Common myeloid progenitor, CD34-positive (primary cell): Measurements from ENCODE around the gene KCNG2.
A peak's percentile ranks its signal among the peaks of the same experiment; 100 is the strongest.

ENCODE experiments used
- CTCF ChIA-PET: fragments of 350-600 bp; sonication (Branson Sonifier 250); formaldehyde crosslinking; loops from one replicate; lab custom pipeline; 2021; ENCODE audit warnings: antibody characterized with exemption; lab: Charles Lee
- POLR2A ChIA-PET: fragments of 350-600 bp; sonication (Branson Sonifier 250); formaldehyde crosslinking; loops from one replicate; lab custom pipeline; 2021; ENCODE audit warnings: antibody characterized with exemption; lab: Charles Lee
- DNase-seq, 3 donors: peaks; one replicate each; pipeline versions ENCODE4 v3.0.0 to v3.0.0-alpha.2; 2013
- H3K27ac ChIP-seq, 2 experiments: 1 replicate in 1 of 2; 2 replicates in 1 of 2; pipeline ENCODE4 v1.7.0; 2013; ENCODE audit warnings: inconsistent platforms in 2 of 2, low read length in 2 of 2, mild to moderate bottlenecking in 2 of 2, low read depth in 1 of 2, moderate library complexity in 1 of 2; ENCODE audit not compliant: severe bottlenecking in 2 of 2, insufficient read depth in 1 of 2, poor library complexity in 1 of 2
- H3K27me3 ChIP-seq, 5 experiments: replicated peaks in 2 of 5; 1 replicate in 3 of 5; 2 replicates in 2 of 5; pipeline versions ENCODE4 v1.6.1 to v1.7.0; 2013; ENCODE audit warnings: low read length in 4 of 5, mild to moderate bottlenecking in 2 of 5, moderate library complexity in 2 of 5, inconsistent platforms in 1 of 5; ENCODE audit not compliant: insufficient read depth in 5 of 5, control insufficient read depth in 4 of 5
- H3K36me3 ChIP-seq, 4 experiments: 1 replicate in 2 of 4; 2 replicates in 2 of 4; pipeline versions ENCODE4 v1.6.1 to v1.7.0; 2013; ENCODE audit warnings: low read length in 3 of 4, control low read depth in 1 of 4, mild to moderate bottlenecking in 1 of 4; ENCODE audit not compliant: control insufficient read depth in 4 of 4, insufficient read depth in 4 of 4
- H3K4me1 ChIP-seq, 4 experiments: 1 replicate in 3 of 4; 2 replicates in 1 of 4; pipeline versions ENCODE4 v1.6.1 to v1.7.1; 2013; ENCODE audit warnings: low read length in 3 of 4, mild to moderate bottlenecking in 3 of 4, control low read depth in 1 of 4, inconsistent platforms in 1 of 4, moderate library complexity in 1 of 4; ENCODE audit not compliant: control insufficient read depth in 4 of 4, insufficient read depth in 4 of 4; ENCODE audit errors: control extremely low read depth in 1 of 4
- H3K4me3 ChIP-seq, 7 experiments: 1 replicate in 4 of 7; 2 replicates in 3 of 7; pipeline versions ENCODE4 v1.5.1 to v1.7.0; 2013; ENCODE audit warnings: mild to moderate bottlenecking in 7 of 7, low read length in 6 of 7, moderate library complexity in 6 of 7, inconsistent platforms in 2 of 7, low read depth in 2 of 7, control low read depth in 1 of 7; ENCODE audit not compliant: insufficient read depth in 4 of 7, control insufficient read depth in 1 of 7; ENCODE audit errors: extremely low read depth in 1 of 7
- H3K9me3 ChIP-seq, 5 experiments: 1 replicate in 4 of 5; 2 replicates in 1 of 5; pipeline versions ENCODE4 v1.6.1 to v1.7.1; 2013; ENCODE audit warnings: low read length in 4 of 5, mild to moderate bottlenecking in 2 of 5, inconsistent platforms in 1 of 5, low read depth in 1 of 5, moderate library complexity in 1 of 5; ENCODE audit not compliant: control insufficient read depth in 4 of 5, insufficient read depth in 2 of 5; ENCODE audit errors: control extremely low read depth in 1 of 5
- WGBS: methylation state at CpG from one replicate; pipeline ENCODE4 v1.1.5; 2013; ENCODE audit not compliant: insufficient coverage; 5-methylcytosine and 5-hydroxymethylcytosine counted together

The KCNG2 gene

GRCh38 chr18:79789091-79789891 is 8.4 kb upstream of the KCNG2 start:
- ChIA-PET CTCF (no interaction called here), POLR2A (no interaction called here)
- no peak overlapping the region for H3K4me3 ChIP-seq
- 97% methylated on average over 47 of the region's 54 CpGs for WGBS
- H3K27ac ChIP-seq, result no peak overlapping the region
- H3K9me3 ChIP-seq, result no peaks in the 10 kb centered on the region
- peaks cover 0 to 54% (median 10%) of the 10 kb centered on the region in 5 experiments for H3K27me3 ChIP-seq
- no peak for DNase-seq
- peaks cover 16 to 66% (median 60%) of the 10 kb centered on the region in 4 experiments for H3K4me1 ChIP-seq
- no peaks in the 10 kb centered on the region for H3K36me3 ChIP-seq

- CTCF ChIA-PET, result interaction anchor here (1.0 kb wide), 1 partner anchor 186 kb away, joined by 3 read pairs; no protein-coding TSS in a partner anchor
- Histone ChIP-seq H3K4me3 (peak overlapping the region in 1 of 7 experiments; percentile 25), H3K27ac (no peak overlapping the region), H3K27me3 (peaks cover 0 to 45% (median 10%) of the 10 kb centered on the region in 5 experiments), H3K4me1 (peaks cover 16 to 68% (median 62%) of the 10 kb centered on the region in 4 experiments), H3K9me3 (no peaks in the 10 kb centered on the region), H3K36me3 (no peaks in the 10 kb centered on the region)
- peak in 2 of 3 donors; percentile 60 to 67 for DNase-seq
- POLR2A ChIA-PET, result interaction anchor here (0.5 to 1.4 kb wide), 2 partner anchors 154 to 195 kb away, joined by 4 to 5 read pairs; no protein-coding TSS in a partner anchor
- 73% methylated on average over 35 of the region's 46 CpGs for WGBS
These were observed 7.5 kb upstream of the KCNG2 start for GRCh38 chr18:79789901-79790890.

GRCh38 chr18:79790996-79791972 is 6.5 kb upstream of the KCNG2 start:
- WGBS, result 14% methylated on average over 21 of the region's 21 CpGs
- peaks cover 16 to 79% (median 72%) of the 10 kb centered on the region in 4 experiments for H3K4me1 ChIP-seq
- no peaks in the 10 kb centered on the region for H3K9me3 ChIP-seq
- no peak overlapping the region for H3K27ac ChIP-seq
- DNase-seq, result peak; percentile 89 to 99 (median 98)
- ChIA-PET CTCF (interaction anchor here (0.7 to 1.5 kb wide), 9 partner anchors 10 to 416 kb away, joined by 3 to 4 read pairs (median 3); no protein-coding TSS in a partner anchor), POLR2A (interaction anchor here (1.0 to 1.4 kb wide), 2 partner anchors 115 to 153 kb away, joined by 5 read pairs; no protein-coding TSS in a partner anchor)
- H3K4me3 ChIP-seq, result peak overlapping the region in 6 of 7 experiments; percentile 17 to 56 (median 34)
- H3K27me3 ChIP-seq, result peaks cover 0 to 35% (median 9%) of the 10 kb centered on the region in 5 experiments
- no peaks in the 10 kb centered on the region for H3K36me3 ChIP-seq

DNA sequence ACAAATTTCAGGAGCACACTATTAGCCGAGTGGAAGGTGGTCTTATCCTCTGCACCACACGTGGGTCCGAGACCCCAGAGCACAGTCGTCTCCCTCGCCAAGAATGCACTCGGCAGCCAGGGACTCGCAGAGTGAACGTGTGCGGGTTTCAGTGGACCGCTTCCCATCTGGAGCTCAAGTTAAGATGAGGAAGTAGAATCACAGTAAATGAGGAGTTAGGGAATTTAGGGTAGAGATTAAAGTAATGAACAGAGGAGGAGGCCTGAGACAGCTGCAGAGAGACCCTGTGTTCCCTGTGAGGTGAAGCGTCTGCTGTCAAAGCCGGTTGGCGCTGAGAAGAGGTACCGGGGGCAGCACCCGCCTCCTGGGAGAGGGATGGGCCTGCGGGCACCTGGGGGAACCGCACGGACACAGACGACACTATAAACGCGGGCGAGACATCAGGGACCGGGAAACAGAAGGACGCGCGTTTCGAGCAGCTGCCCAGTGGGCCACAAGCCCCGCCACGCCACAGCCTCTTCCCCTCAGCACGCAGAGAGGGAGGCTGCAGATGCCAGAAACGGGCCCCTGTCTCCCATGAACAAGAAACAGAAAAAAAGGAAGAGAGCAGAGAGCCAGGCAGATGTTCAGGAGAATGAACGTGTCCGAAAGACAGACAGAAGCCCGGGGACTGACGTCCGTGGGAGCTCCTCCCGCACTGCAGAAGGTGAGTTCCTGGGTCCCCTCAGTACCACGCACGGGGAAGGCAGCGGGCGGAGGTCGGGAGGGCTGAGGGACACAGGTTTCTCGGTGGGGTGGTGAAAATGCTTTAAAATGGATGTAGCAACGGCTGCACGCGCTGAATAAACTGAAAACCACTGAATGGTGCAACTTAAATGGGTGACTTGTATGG is 5.4 kb upstream of the KCNG2 start:
- ChIA-PET CTCF (interaction anchor here (0.6 to 1.5 kb wide), 10 partner anchors 9 to 418 kb away, joined by 3 to 6 read pairs (median 3); no protein-coding TSS in a partner anchor), POLR2A (interaction anchor here (0.5 to 1.0 kb wide), 3 partner anchors 66 to 338 kb away, joined by 3 to 6 read pairs (median 5); no protein-coding TSS in a partner anchor)
- Histone ChIP-seq H3K27ac (peak overlapping the region in 1 of 2 experiments; percentile 18), H3K9me3 (no peaks in the 10 kb centered on the region), H3K36me3 (no peaks in the 10 kb centered on the region), H3K4me3 (peak overlapping the region in 5 of 7 experiments; percentile 9 to 56 (median 34)), H3K27me3 (peaks cover 0 to 34% (median 3%) of the 10 kb centered on the region in 5 experiments), H3K4me1 (peaks cover 16 to 88% (median 75%) of the 10 kb centered on the region in 4 experiments)
- DNase-seq, result peak in 2 of 3 donors; percentile 50 to 56
- WGBS, result 63% methylated on average over 40 of the region's 46 CpGs

- H3K27ac ChIP-seq, result no peak overlapping the region
- peaks cover 0 to 32% (median 2%) of the 10 kb centered on the region in 5 experiments for H3K27me3 ChIP-seq
- H3K9me3 ChIP-seq, result no peaks in the 10 kb centered on the region
- peak overlapping the region in 2 of 7 experiments; percentile 29 to 46 for H3K4me3 ChIP-seq
- ChIA-PET POLR2A (interaction anchor here (0.6 kb wide), 1 partner anchor 338 kb away, joined by 3 read pairs; no protein-coding TSS in a partner anchor), CTCF (interaction anchor here (0.6 to 1.5 kb wide), 2 partner anchors 160 to 367 kb away, joined by 4 to 6 read pairs; no protein-coding TSS in a partner anchor)
- peak; percentile 56 to 90 (median 82) for DNase-seq
- no peaks in the 10 kb centered on the region for H3K36me3 ChIP-seq
- 0% methylated on average over 3 of the region's 4 CpGs for WGBS
- peaks cover 16 to 85% (median 74%) of the 10 kb centered on the region in 4 experiments for H3K4me1 ChIP-seq
These were observed 4.8 kb upstream of the KCNG2 start for GRCh38 chr18:79792988-79793355.
